NT2/D1 (cell line): Measurements from ENCODE around the gene POU2F3.

Source experiments
- DNase-seq: peaks from one replicate; pipeline ENCODE4 v3.0.0-alpha.2; 2011; ENCODE audit warnings: low read depth, low spot score
- H3K27me3 ChIP-seq: 2 replicates; pipeline ENCODE4 v1.6.0; 2011; ENCODE audit warnings: mild to moderate bottlenecking; ENCODE audit not compliant: insufficient read length, insufficient read depth
- H3K36me3 ChIP-seq: 2 replicates; pipeline ENCODE4 v1.6.1; 2011; ENCODE audit warnings: mild to moderate bottlenecking, low read length, mixed read lengths; ENCODE audit not compliant: insufficient read depth, insufficient read length
- H3K4me1 ChIP-seq: 2 replicates; pipeline ENCODE4 v1.5.1; 2011; ENCODE audit not compliant: insufficient read depth, insufficient read length
- H3K4me3 ChIP-seq: 2 replicates; pipeline ENCODE4 v1.5.1; 2011; ENCODE audit warnings: low read depth; ENCODE audit not compliant: insufficient read length
- H3K9ac ChIP-seq: 2 replicates; pipeline ENCODE4 v1.6.0; 2011; ENCODE audit warnings: low read depth; ENCODE audit not compliant: insufficient read length
- H3K9me3 ChIP-seq: 2 replicates; pipeline ENCODE4 v1.5.1; 2011; ENCODE audit warnings: mild to moderate bottlenecking, low read length; ENCODE audit not compliant: insufficient read depth
- SUZ12 ChIP-seq: IDR thresholded peaks from 2 replicates; pipeline ENCODE4 v1.6.1; 2011; ENCODE audit not compliant: insufficient read length, insufficient read depth; ENCODE audit errors: extremely low read depth
- YY1 ChIP-seq: IDR thresholded peaks from 2 replicates; pipeline ENCODE4 v1.6.1; 2011; ENCODE audit not compliant: insufficient read length, insufficient read depth
- ZNF274 ChIP-seq: IDR thresholded peaks from 2 replicates; pipeline ENCODE4 v1.6.1; 2011; ENCODE audit warnings: mild to moderate bottlenecking, low read depth, low read length

POU2F3 gene

GRCh38 chr11:120203626-120204025 is 36.3 kb upstream of the POU2F3 start:
- peaks cover 33% of the 10 kb centered on the region for H3K27me3 ChIP-seq
- no peak for TF ChIP-seq SUZ12
- TF ChIP-seq YY1, result no peak

GRCh38 chr11:120205596-120206161 is 34.3 kb upstream of the POU2F3 start:
- peaks cover 45% of the 10 kb centered on the region for H3K27me3 ChIP-seq
- no peak overlapping the region for H3K9ac ChIP-seq
- no peaks in the 10 kb centered on the region for H3K36me3 ChIP-seq
- no peak for DNase-seq
- peaks cover 6% of the 10 kb centered on the region for H3K4me1 ChIP-seq
- no peaks in the 10 kb centered on the region for H3K9me3 ChIP-seq
- H3K4me3 ChIP-seq, result no peak overlapping the region
- TF ChIP-seq SUZ12, result no peak
- TF ChIP-seq YY1, result no peak
- TF ChIP-seq ZNF274, result no peak

More at GRCh38 chr11:120203626-120204025, 36.3 kb upstream of the POU2F3 start:
- no peak for DNase-seq
- Histone ChIP-seq H3K36me3 (no peaks in the 10 kb centered on the region), H3K9ac (no peak overlapping the region), H3K4me1 (peaks cover 7% of the 10 kb centered on the region), H3K9me3 (no peaks in the 10 kb centered on the region), H3K4me3 (no peak overlapping the region)

GRCh38 chr11:120207512-120207911 is 32.4 kb upstream of the POU2F3 start:
- Histone ChIP-seq H3K9ac (no peak overlapping the region), H3K4me1 (peaks cover 8% of the 10 kb centered on the region), H3K27me3 (peaks cover 47% of the 10 kb centered on the region), H3K36me3 (no peaks in the 10 kb centered on the region), H3K9me3 (no peaks in the 10 kb centered on the region), H3K4me3 (no peak overlapping the region)
- TF ChIP-seq SUZ12 (no peak), ZNF274 (no peak), YY1 (no peak)
- no peak for DNase-seq

DNA sequence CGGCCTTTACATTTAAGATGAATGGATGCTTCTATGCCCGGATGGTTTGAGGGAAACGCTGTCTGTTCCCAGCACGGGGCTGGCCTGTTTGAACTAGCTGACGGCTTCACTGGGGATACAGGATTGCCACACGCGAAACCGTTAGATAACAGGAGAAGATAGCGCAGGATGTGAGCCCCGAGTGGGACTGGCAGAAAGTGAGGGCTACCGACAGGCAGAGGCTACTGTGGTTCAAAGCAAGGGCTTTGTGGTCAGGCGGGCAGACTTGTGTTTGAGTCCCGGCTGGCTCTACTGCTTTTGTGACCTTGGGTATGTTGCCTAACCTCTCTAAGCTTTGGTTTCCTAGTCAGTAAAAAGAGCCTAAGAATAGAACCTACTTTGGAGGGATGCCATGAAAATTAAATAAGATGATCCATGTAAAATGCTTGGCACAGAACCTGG is 31.9 kb upstream of the POU2F3 start:
- no peak overlapping the region for H3K9ac ChIP-seq
- peaks cover 47% of the 10 kb centered on the region for H3K27me3 ChIP-seq
- H3K36me3 ChIP-seq, result no peaks in the 10 kb centered on the region
- DNase-seq, result no peak
- H3K4me3 ChIP-seq, result no peak overlapping the region
- no peaks in the 10 kb centered on the region for H3K9me3 ChIP-seq
- H3K4me1 ChIP-seq, result peaks cover 13% of the 10 kb centered on the region
- TF ChIP-seq SUZ12 (no peak), ZNF274 (no peak), YY1 (no peak)

GRCh38 chr11:120208777-120209176 is 31.2 kb upstream of the POU2F3 start:
- H3K4me3 ChIP-seq, result no peak overlapping the region
- H3K9me3 ChIP-seq, result no peaks in the 10 kb centered on the region
- H3K9ac ChIP-seq, result no peak overlapping the region
- peaks cover 16% of the 10 kb centered on the region for H3K4me1 ChIP-seq
- peaks cover 51% of the 10 kb centered on the region for H3K27me3 ChIP-seq
- no peaks in the 10 kb centered on the region for H3K36me3 ChIP-seq
- TF ChIP-seq ZNF274, result no peak
- no peak for TF ChIP-seq SUZ12
- no peak for TF ChIP-seq YY1
- DNase-seq, result no peak

DNA sequence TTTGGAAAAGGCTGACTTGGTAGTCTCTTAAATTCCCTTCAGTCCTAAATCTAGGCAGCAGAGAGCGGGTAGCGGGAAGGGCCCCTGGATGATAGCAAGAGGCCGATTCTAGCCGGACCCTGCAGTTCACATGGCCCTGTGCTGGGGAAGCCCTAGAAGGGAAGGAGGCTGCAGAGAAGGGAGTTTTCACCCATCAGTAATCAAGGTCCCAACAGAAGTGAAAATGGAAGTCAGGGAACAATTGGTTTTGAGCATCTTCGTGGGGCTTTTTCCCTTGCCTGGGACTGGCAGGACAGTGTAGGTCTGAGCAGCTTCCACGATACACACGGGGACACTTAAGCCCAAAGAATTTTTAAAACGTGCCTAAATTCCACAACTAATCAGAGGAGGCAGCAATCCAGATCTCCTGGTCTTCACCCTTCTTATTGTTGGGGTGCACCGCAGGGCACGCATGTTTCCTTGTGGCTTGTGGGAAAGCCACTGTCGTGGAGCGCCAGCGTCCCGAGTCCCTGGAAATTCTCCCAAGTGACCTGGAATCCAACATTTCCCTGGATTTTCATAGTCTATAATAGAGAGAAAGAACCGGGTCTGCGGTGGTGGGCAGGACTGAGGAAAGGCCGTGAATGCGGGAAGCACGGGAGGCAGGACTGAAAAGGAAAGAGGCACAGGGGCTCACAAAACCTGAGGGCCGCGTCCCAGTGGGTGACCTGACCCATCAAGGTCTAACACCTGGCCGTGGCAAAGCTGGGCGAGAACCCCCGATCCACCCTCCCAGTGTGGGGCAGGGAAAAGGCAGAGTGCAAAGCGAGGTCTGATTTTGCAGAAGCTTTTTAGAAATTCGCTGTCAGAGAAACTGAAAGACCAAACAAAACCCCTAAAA is 30.0 kb upstream of the POU2F3 start:
- peak overlapping the region; percentile 64 for H3K9ac ChIP-seq
- peak overlapping the region; percentile 34 for H3K4me3 ChIP-seq
- H3K4me1 ChIP-seq, result peaks cover 16% of the 10 kb centered on the region
- no peaks in the 10 kb centered on the region for H3K9me3 ChIP-seq
- peaks cover 10% of the 10 kb centered on the region for H3K36me3 ChIP-seq
- TF ChIP-seq YY1 (no peak), ZNF274 (no peak), SUZ12 (no peak)
- no peak for DNase-seq
- peaks cover 57% of the 10 kb centered on the region for H3K27me3 ChIP-seq
